ENCODE measurements around the gene CHST12.
A peak's percentile ranks its signal among the peaks of the same experiment; 100 is the strongest.
"Not testable (repeated sequence)": the region's sequence is repeated elsewhere in the genome, so short reads cannot be mapped to it uniquely, and the experiment has no call there.

CHST12 gene

DNA sequence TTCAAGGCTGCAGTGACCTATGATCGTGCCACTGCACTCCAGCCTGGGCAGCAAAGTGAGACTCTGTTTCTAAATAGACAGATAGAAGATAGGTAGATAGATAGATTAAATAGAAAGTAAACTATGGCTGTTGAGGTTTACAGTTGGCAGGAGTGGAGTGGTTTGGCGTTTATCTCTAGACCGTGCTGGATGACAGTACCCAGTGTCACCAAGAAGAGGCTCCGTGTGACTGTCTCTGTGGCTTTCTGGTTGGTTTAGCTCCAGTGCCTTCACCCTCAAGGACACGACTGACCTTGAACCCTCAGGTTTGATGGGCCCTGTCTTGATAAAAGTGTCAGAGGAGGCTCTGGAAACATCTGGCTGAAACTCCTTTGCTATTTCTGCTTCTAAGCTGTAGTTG lies 31.7 kb downstream of the CHST12 start:
- DNase-seq (ENCODE audit: low read depth in 4 of 4, low spot score in 1 of 4): no peak

GRCh38 chr7:2436341-2437104 lies 33.1 kb downstream of the CHST12 start:
- DNase-seq (ENCODE audit: low read depth in 4 of 4, low spot score in 1 of 4): no peak

DNA sequence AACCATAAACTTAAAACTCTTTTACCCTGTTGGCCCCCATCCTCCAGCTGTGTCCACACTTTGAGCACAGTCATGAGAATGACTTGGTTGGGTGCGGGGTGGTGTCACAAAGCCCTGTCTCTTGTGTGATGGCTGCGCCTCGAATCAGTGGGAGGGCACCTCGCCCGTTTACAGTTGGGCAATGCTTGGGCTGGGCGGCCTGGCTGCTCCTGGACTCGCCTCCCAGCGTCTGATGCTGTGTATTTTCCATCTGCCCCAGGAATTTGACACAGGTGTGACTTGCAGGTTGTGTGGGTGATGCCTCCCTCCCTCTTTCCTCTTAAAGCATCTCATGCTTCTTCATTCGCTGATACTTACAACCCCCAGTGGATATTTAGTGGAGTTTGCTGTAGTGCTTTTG lies 33.7 kb downstream of the CHST12 start:
- no peak for DNase-seq (ENCODE audit: low read depth in 4 of 4, low spot score in 1 of 4)

DNA sequence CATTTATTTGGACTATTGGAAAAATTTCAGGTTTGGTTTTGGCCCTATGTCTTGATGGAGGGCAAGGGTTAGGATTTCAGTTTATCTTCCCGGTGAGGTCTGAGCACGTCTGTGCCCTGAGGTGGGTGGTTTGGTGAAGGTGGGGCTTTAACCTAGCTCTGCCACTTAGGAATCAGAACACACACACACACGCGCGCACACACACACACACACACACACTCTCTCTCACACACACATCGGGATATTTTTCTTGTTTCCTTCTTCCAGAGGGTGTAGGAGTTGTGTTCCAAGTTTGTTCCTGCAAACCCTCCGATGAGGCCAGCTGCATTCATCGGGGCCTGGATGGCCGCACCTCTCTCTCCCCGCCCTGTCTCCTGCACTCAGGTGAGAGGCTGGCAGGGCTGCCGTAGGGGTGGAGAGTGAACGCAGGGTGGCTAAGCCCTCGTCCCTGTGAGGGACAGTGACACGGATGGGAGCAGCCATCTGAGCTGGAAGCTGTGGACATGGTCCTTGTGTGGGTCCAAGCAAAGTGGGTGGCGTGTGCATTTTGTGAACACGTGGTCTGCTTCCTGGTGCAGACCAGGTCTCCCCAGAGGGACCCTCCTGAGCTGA lies 34.2 kb downstream of the CHST12 start:
- DNase-seq (ENCODE audit: low read depth in 4 of 4, low spot score in 1 of 4): no peak

- DNase-seq (ENCODE audit: low read depth in 4 of 4, low spot score in 1 of 4): no peak
Measured at GRCh38 chr7:2438186-2438585, 34.8 kb downstream of the CHST12 start.

- no peak for DNase-seq (ENCODE audit: low read depth in 4 of 4, low spot score in 1 of 4)
Measured at GRCh38 chr7:2438775-2439174, 35.4 kb downstream of the CHST12 start.

DNA sequence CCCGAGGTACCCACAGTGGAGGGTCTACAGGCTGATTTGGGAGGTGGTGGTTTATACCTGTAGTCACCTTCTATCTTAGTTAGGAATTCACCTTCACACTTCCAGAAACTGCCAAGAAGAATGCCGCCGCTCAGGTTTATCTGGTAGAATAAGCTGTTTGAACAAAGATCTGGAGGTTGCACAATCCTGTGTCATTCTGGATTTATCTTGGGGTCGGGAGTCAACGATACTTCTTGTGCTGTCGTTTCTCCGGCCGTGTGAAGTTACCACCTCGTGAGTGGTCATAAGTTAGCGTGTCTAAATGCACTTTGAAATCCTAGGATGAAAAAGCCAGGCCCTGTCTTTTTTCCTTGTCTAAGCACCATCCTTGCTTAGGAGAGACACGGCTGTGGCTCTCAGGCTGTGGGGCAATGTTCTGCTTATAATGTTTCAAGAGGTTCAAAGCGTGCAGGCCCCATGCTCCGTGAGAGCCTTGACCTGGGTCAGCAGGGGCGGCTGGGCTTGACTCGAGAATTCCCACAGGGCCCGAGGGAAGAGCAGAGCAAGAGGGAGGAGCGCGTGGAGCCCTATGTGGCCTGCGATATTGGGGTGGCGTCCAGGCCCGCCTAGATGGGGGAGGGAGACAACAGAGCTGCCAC lies 37.3 kb downstream of the CHST12 start:
- DNase-seq (ENCODE audit: low read depth in 4 of 4, low spot score in 1 of 4): no peak

GRCh38 chr7:2441430-2442058 lies 38.1 kb downstream of the CHST12 start:
- no peak for DNase-seq (ENCODE audit: low read depth in 4 of 4, low spot score in 1 of 4)

GRCh38 chr7:2443491-2443890 lies 40.1 kb downstream of the CHST12 start:
- DNase-seq (ENCODE audit: low read depth in 4 of 4, low spot score in 1 of 4): no peak

DNA sequence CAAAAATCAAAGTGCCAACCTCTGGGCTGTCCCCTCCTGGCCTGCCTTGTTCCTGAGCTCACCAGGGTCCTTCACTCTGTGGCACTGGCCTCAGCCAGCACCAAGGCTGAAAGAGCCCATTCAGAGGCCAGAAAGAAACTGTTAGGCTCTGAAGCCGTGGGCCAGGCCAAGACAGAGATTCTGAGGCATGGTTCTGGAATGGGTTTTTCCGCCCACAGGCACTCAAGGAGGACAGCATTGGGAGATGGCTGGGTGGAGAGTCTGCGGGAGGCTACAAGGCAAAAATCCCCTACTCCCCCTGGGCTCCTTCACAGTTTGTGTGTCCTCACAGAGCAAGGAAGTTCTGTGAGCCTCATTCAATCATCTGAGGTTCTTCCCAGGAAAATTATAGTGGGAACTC lies 41.1 kb downstream of the CHST12 start:
- no peak for DNase-seq (ENCODE audit: low read depth in 4 of 4, low spot score in 1 of 4)

DNA sequence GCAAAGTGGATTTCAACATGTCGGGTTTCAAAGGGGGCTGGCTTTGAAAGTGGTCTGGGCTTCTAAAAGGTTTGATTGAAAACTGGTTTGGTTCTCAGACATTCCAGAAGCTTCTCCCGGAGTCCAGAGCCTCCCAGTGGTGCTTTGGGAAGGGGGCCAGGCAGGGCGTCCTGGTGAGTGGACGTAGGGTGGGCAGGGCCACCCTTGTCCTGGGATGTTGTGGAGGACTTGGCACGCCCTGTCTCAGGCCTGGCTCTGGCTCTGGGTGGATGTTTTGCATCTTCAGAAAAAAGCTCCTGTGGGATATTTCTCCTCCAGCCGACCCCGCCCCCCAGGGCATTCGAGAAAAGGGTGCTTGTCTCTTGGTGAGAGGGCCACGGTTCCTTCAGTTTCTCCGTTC lies 41.6 kb downstream of the CHST12 start:
- DNase-seq (ENCODE audit: low read depth in 4 of 4, low spot score in 1 of 4): no peak

GRCh38 chr7:2445898-2446555 lies 42.6 kb downstream of the CHST12 start:
- DNase-seq (ENCODE audit: low read depth in 4 of 4, low spot score in 1 of 4): no peak

DNA sequence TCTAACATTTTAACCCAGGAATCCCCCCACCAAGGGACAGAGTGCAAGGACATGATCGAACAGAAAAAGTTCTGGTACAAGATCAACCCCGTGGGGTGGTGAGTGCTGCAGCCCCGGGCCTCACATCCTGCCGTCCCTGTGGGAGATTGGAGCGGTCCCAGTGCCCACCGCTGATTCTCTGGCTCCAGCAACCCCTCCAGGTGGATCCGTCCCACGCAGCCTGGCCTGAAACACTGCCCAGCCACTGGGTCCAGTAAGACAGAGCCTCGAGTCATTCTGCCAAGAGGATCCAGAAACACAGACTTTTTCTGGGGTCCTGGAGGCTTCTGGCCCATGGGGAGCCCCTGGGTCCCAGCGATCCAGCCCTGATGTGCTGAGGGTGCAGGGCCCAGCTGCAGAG lies 43.3 kb downstream of the CHST12 start:
- DNase-seq (ENCODE audit: low read depth in 4 of 4, low spot score in 1 of 4): no peak

DNA sequence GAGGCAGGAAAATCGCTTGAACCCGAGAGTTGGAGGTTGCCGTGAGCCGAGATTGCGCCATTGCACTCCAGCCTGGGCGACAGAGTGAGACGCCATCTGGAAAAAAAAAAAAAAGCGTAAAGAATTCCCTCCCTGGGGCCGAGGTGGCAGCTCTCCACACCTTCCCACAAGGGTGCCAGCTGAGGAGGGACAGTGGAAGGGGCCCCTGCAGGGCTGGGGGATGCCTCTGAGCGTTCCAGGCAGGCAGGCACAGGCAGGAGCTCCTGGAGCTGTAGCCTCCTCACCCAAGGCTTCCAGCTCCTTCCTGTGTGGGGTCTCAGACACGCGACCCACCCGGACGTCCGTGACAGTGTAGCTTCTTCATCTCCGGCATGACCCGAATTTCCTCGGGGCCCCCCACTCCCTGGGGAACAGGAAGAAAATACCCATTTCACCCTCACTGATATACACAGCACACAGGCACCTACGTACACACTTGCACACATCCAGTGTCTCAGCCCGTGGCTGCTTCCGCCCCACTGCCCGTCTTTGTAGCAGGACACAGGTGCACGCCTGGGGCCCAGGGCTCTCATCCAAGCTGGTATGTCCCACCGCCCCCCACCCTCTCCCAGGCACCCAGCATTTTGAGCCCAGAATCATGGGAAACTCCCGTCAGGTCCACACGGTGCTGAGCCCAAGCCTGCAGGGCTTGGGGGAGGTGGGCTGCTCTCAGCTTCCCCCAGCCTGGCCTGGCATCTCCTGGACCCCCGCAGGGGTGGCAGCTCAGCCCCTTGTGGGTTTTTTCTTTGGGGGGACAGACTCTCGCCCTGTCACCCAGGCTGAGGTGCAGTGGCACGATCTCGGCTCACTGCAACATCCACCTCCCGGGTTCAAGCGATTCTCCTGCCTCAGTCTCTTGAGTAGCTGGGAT lies 47.0 kb downstream of the CHST12 start:
- no peak for DNase-seq (ENCODE audit: low read depth in 4 of 4, low spot score in 1 of 4)

- DNase-seq (ENCODE audit: low read depth in 4 of 4, low spot score in 1 of 4): peak; percentile 73 to 80 (median 76)
Measured at GRCh38 chr7:2451171-2452073, 48.0 kb downstream of the CHST12 start.

DNA sequence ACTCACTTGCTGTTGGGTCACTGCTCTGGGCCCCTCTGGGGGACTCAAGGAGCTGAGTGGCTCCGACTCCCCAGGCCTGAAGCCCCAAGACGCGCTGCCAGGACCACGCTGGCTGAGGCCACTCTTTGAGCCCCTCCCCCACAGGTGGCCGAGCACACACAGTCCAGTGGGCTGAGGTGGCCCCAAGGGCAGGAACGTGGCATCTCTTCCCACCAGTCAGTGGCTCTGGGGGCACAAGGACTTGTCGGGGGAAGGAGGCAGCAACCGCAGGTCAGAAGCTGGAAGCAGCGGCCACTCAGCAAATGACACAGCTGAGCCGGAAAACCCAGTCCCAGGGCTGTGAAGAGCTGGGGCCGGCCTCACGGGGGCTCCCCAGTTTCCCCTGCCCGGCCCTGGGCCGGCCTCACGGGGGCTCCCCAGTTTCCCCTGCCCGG lies 48.7 kb downstream of the CHST12 start:
- no peak for DNase-seq (ENCODE audit: low read depth in 4 of 4, low spot score in 1 of 4)

- no peak for DNase-seq (ENCODE audit: low read depth in 4 of 4, low spot score in 1 of 4)
Measured at GRCh38 chr7:2452643-2453270, 49.3 kb downstream of the CHST12 start.

DNA sequence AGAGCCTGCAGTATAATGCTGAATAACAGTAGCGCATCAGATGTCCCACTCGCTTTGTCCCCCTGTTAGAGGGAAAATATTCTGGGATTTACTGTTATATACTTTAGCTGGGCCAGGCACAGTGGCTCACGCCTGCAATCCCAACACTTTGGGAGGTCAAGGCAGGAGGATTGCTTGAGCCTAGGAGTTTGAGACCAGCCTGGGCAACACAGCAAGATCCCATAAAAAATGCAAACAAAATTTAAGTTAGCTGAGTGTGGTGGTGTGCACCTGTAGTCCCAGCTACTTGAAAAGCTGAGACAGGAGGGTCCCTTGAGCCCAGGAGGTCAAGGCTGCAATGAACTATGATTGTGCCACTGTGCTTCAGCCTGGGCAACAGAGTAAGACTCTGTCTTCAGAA lies 50.4 kb downstream of the CHST12 start:
- not testable (repeated sequence) for DNase-seq (ENCODE audit: low read depth in 4 of 4, low spot score in 1 of 4)

DNA sequence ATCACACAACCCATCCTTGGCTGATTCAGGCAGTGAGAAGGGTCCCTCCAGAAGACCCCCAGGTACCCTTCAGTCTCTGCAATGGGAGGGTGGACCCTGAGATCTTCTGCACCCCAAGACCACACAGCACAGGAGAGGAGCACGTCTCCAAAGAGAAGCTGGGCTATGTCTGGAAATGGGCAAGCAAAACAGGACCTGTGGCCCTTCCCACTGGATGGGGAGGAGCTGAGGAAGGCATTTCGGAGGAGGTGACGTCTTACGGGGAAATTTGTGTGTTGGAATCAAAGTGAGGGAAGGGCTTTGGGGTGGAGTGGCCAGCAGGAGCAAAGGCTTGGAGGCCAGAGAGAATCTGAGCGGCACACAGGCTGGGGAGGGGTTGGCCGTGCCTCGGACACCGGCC lies 56.3 kb downstream of the CHST12 start:
- no peak for DNase-seq (ENCODE audit: low read depth in 4 of 4, low spot score in 1 of 4)

All from stimulated activated CD4-positive, alpha-beta T cell treated with anti-CD3 and anti-CD28 coated beads, Interleukin-1b, Interleukin-23, amount 100 ng/mL, for 24 hours (primary cell).